K562 (cell line): ENCODE measurements around the gene CLCA1. TPM values are rescaled to one million over a fixed set of nuclear protein-coding genes. Genes with fewer than 3 reads are reported as not detected.

Source experiments
- ATAC-seq: fragments of 200-7000 bp; cut with Tn5 transposase; 3 replicates; pipeline ENCODE4 v1.9.1; 2020; ENCODE audit warnings: moderate library complexity
- BruUV-seq: library from RNA; stranded (reverse); fragments of 400-500 nt; replicated peaks from 2 replicates; lab custom pipeline; 2021; lab: Mats Ljungman, UMichigan
- CTCF ChIA-PET: fragments of 300-600 bp; formaldehyde crosslinking; extraction: SDS; loops from one replicate; lab custom pipeline; 2021; ENCODE audit warnings: low intra/inter-chr PET ratio; lab: Yijun Ruan, JAX
- POLR2A ChIA-PET: fragments of 300-600, 350-650 bp; sonication (Branson Sonifier 250); formaldehyde crosslinking; extraction: SDS; loops from one replicate; lab custom pipeline; 2021; ENCODE audit warnings: antibody characterized with exemption, inconsistent platforms; lab: Yijun Ruan, JAX
- DNase-seq, 4 experiments: peaks; one replicate each; pipeline versions ENCODE4 v3.0.0 to v3.0.0-alpha.2; 2011 to 2018; ENCODE audit warnings: low spot score in 3 of 4, mixed read lengths in 3 of 4; ENCODE audit errors: extremely low read depth in 1 of 4
- FAIRE-seq: peaks from 2 replicates; lab custom pipeline; 2011; peaks lifted over from hg19 to GRCh38; lab: Jason Lieb, UNC
- H2AFZ ChIP-seq: 2 replicates; pipeline ENCODE4 v1.6.0; 2011; ENCODE audit warnings: low read depth, low read length, control low read depth, inconsistent platforms
- H3K27ac ChIP-seq: fragments of 200-600 bp; 3 replicates; pipeline ENCODE4 v1.8.0; 2011; ENCODE audit warnings: low read depth, mild to moderate bottlenecking, control low read depth, inconsistent platforms, low read length, moderate library complexity, mixed read lengths; ENCODE audit errors: extremely low read depth
- H3K27me3 ChIP-seq, 2 experiments: fragments of 300-600 bp in 1 of 2; 2 replicates in 1 of 2; 3 replicates in 1 of 2; pipeline versions ENCODE4 v1.6.0 to v1.8.0; 2011; ENCODE audit warnings: inconsistent platforms in 2 of 2, low read length in 2 of 2, mild to moderate bottlenecking in 1 of 2, mixed read lengths in 1 of 2, moderate library complexity in 1 of 2; ENCODE audit not compliant: control insufficient read depth in 2 of 2, insufficient read depth in 2 of 2
- H3K36me3 ChIP-seq: fragments of 300-600 bp; 3 replicates; pipeline ENCODE4 v1.8.0; 2011; ENCODE audit warnings: mild to moderate bottlenecking, low read length, inconsistent platforms; ENCODE audit not compliant: control insufficient read depth, insufficient read depth
- H3K4me1 ChIP-seq, 2 experiments: fragments of 200-600 bp in 1 of 2; replicated peaks in 1 of 2; 2 replicates in 1 of 2; 3 replicates in 1 of 2; pipeline versions ENCODE4 v1.5.1 to v1.8.0; 2011; ENCODE audit warnings: inconsistent platforms in 2 of 2, low read length in 2 of 2, mild to moderate bottlenecking in 1 of 2, mixed read lengths in 1 of 2, moderate library complexity in 1 of 2; ENCODE audit not compliant: control insufficient read depth in 2 of 2, insufficient read depth in 2 of 2
- H3K4me2 ChIP-seq: 2 replicates; pipeline ENCODE4 v1.6.1; 2011; ENCODE audit warnings: low read length, control low read depth, inconsistent platforms, mixed read lengths; ENCODE audit not compliant: insufficient read depth
- H3K4me3 ChIP-seq: fragments of 200-600 bp; sonication (generic), shearing (Covaris generic); 2 replicates; pipeline ENCODE4 v1.5.1; 2016; ENCODE audit warnings: control low read depth, inconsistent platforms
- H3K79me2 ChIP-seq: fragments of 200-600 bp; 3 replicates; pipeline ENCODE4 v1.8.0; 2011; ENCODE audit warnings: low read length, inconsistent platforms; ENCODE audit not compliant: control insufficient read depth, insufficient read depth
- H3K9ac ChIP-seq, 2 experiments: 2 replicates each; pipeline versions ENCODE4 v1.6.0 to v1.6.1; 2011; ENCODE audit warnings: low read depth in 2 of 2, low read length in 2 of 2, control low read depth in 1 of 2, inconsistent platforms in 1 of 2, mild to moderate bottlenecking in 1 of 2, mixed read lengths in 1 of 2; ENCODE audit not compliant: insufficient read depth in 1 of 2
- H3K9me1 ChIP-seq: one replicate; pipeline ENCODE4 v1.6.0; 2011; ENCODE audit warnings: inconsistent platforms, mild to moderate bottlenecking, low read length, moderate library complexity; ENCODE audit not compliant: control insufficient read depth, insufficient read depth
- H3K9me3 ChIP-seq: replicated peaks from 2 replicates; pipeline ENCODE4 v1.5.1; 2011; ENCODE audit warnings: low read depth, low read length, inconsistent platforms; ENCODE audit not compliant: control insufficient read depth, insufficient read depth
- H4K20me1 ChIP-seq: replicated peaks from 2 replicates; pipeline ENCODE4 v1.6.1; 2011; ENCODE audit warnings: low read length, inconsistent platforms, mixed read lengths; ENCODE audit not compliant: control insufficient read depth, insufficient read depth
- CSDE1 ChIP-seq, 2 experiments: fragments of 450-650 bp; IDR thresholded peaks; 2 replicates each; pipeline ENCODE4 v1.6.1; 2016; ENCODE audit warnings: mild to moderate bottlenecking in 1 of 2
- EGR1 ChIP-seq: fragments of 450-650 bp; conservative IDR thresholded peaks from 2 replicates; pipeline ENCODE4 v1.6.1; 2017; ENCODE audit warnings: mild to moderate bottlenecking
- GTF2B ChIP-seq: IDR thresholded peaks from 2 replicates; pipeline ENCODE4 v1.6.1; 2011; ENCODE audit not compliant: insufficient read length; ENCODE audit errors: extremely low read depth
- HNRNPLL ChIP-seq: fragments of 200-400 bp; formaldehyde crosslinking; IDR thresholded peaks from 2 replicates; pipeline ENCODE4 v1.6.1; 2017; ENCODE audit warnings: low read length, low read depth, mild to moderate bottlenecking; ENCODE audit not compliant: poor library complexity, severe bottlenecking
- NFRKB ChIP-seq: fragments of 450-650 bp; IDR thresholded peaks from 2 replicates; pipeline ENCODE4 v1.6.1; 2016; ENCODE audit warnings: low read depth
- NR2C2 ChIP-seq, 2 experiments: fragments of 200-800 bp in 1 of 2; sonication (Bioruptor generic) in 1 of 2; sonication (generic) in 1 of 2; formaldehyde crosslinking in 1 of 2; IDR thresholded peaks; 2 replicates each; pipeline versions ENCODE4 v1.6.1 to v1.8.0; 2016 to 2022; ENCODE audit warnings: mild to moderate bottlenecking in 1 of 2, missing compliant biosample characterization in 1 of 2, missing genetic modification characterization in 1 of 2, missing genetic modification reagents in 1 of 2
- PBX2 ChIP-seq, 2 experiments: IDR thresholded peaks in 1 of 2; conservative IDR thresholded peaks in 1 of 2; 2 replicates each; pipeline ENCODE4 v1.6.1; 2016; ENCODE audit warnings: low read depth in 2 of 2, mild to moderate bottlenecking in 1 of 2, missing compliant biosample characterization in 1 of 2, missing genetic modification characterization in 1 of 2, moderate library complexity in 1 of 2
- RFX5 ChIP-seq: IDR thresholded peaks from 2 replicates; pipeline ENCODE4 v1.6.1; 2011; ENCODE audit warnings: low read depth, mild to moderate bottlenecking, improper control_type of control experiment, low read length
- SMAD3 ChIP-seq: fragments of 450-650 bp; formaldehyde crosslinking; conservative IDR thresholded peaks from 2 replicates; pipeline ENCODE4 v1.4.0; 2020; ENCODE audit warnings: mild to moderate bottlenecking
- SMARCE1 ChIP-seq: fragments of 450-650 bp; IDR thresholded peaks from 2 replicates; pipeline ENCODE4 v1.7.1; 2016; ENCODE audit warnings: mild to moderate bottlenecking
- SREBF1 ChIP-seq: fragments of 150-350 bp; IDR thresholded peaks from 2 replicates; pipeline ENCODE4 v1.6.1; 2014; ENCODE audit warnings: antibody characterized with exemption, low read depth, low read length, borderline replicate concordance
- ZNF175 ChIP-seq: fragments of 200-800 bp; sonication (Bioruptor generic); IDR thresholded peaks from 2 replicates; pipeline ENCODE4 v1.6.1; 2016; ENCODE audit warnings: low read depth, mild to moderate bottlenecking, missing genetic modification characterization, missing compliant biosample characterization
- WGBS: fragments of 100-300 bp; shearing (Covaris generic); methylation state at CpG from one replicate; pipeline ENCODE4 v1.1.6; 2016; ENCODE audit warnings: low coverage, mixed read lengths; ENCODE audit not compliant: insufficient coverage; ENCODE audit errors: missing lambda C conversion rate; 5-methylcytosine and 5-hydroxymethylcytosine counted together
- in situ Hi-C: fragments of 300-500 bp; cut with MboI; formaldehyde crosslinking; loops from 4 replicates; pipeline ENCODE4 v1.15.0; 2018; ENCODE audit warnings: inconsistent platforms, mixed read lengths
- intact Hi-C: fragments of 100-400 bp; cut with micrococcal nuclease; formaldehyde crosslinking; loops from 2 replicates; pipeline ENCODE4 v1.14.2; 2022
- polyA plus RNA-seq, 8 experiments: library from polyadenylated mRNA; depleted of rRNA in 4 of 8; stranded (reverse) in 5 of 8; unstranded in 3 of 8; fragments of >200 nt; fragmentation: Nextera tagmentation in 2 of 8; fragmentation: Illumina TruSeq in 1 of 8; extraction: Ambion mirVana in 2 of 8; extraction: Trizol in 1 of 8; gene quantifications; 2 replicates each; pipeline versions ENCODE4 v1.2.1 to v1.2.3, GENCODE V29; 2011 to 2014; ENCODE audit warnings: inconsistent platforms in 1 of 8, missing spikeins in 1 of 8
- total RNA-seq, 7 experiments: library from RNA; depleted of rRNA in 6 of 7; stranded (reverse); fragments of >200 nt in 6 of 7; fragmentation: Illumina TruSeq in 2 of 7; extraction: Trizol in 2 of 7; gene quantifications; 2 replicates each; pipeline versions ENCODE4 v1.2.1 to v1.2.3, GENCODE V29; 2011 to 2021; ENCODE audit warnings: low replicate concordance in 1 of 7

The CLCA1 gene
- total and polyA plus RNA-seq, 9 of the 15 experiments (the other 6 are each of a cell fraction or from before 2014, with no cell fraction given): 0.03 to 0.08 (median 0.04) TPM; not detected in 6

- no peak for TF ChIP-seq HNRNPLL
- no peak for TF ChIP-seq SREBF1
- TF ChIP-seq CSDE1 (IDR thresholded peaks at IDR 0.05): no peak
- TF ChIP-seq SMARCE1: no peak
- TF ChIP-seq NR2C2 (CRISPR knock-in tag; IDR thresholded peaks at IDR 0.05): no peak
- no peak for TF ChIP-seq NR2C2 (tag; IDR thresholded peaks at IDR 0.05)
- no peak for TF ChIP-seq SMAD3
- TF ChIP-seq EGR1: no peak
- no peaks in the 10 kb centered on the region; a peak in 1 of 5 replicates for H3K4me1 ChIP-seq
- ATAC-seq (no peak), FAIRE-seq (no peak), DNase-seq (no peak)
- intact Hi-C loops: no loop called here
- H2AFZ ChIP-seq: peak overlapping the region; percentile 53
- no peak overlapping the region for H3K4me3 ChIP-seq
- no peaks in the 10 kb centered on the region for H4K20me1 ChIP-seq
- no peaks in the 10 kb centered on the region for H3K9me1 ChIP-seq
- peaks cover 0 to 3% of the 10 kb centered on the region in 2 experiments; a peak in 1 of 5 replicates for H3K27me3 ChIP-seq
- H3K4me2 ChIP-seq: no peak overlapping the region
- POLR2A ChIA-PET: no interaction called here
- H3K79me2 ChIP-seq: no peaks in the 10 kb centered on the region
- in situ Hi-C loops: no loop called here
- 40% methylated on average over 4 of the region's 4 CpGs for WGBS
- H3K27ac ChIP-seq: no peak overlapping the region
- H3K36me3 ChIP-seq: no peaks in the 10 kb centered on the region
- CTCF ChIA-PET: no interaction called here
- no peaks in the 10 kb centered on the region for H3K9me3 ChIP-seq
- no TSS peak for BruUV-seq
- no peak overlapping the region for H3K9ac ChIP-seq
Measured at GRCh38 chr1:86477256-86477655, 8.5 kb downstream of the CLCA1 start.

GRCh38 chr1:86477682-86478081 lies 9.0 kb downstream of the CLCA1 start:
- Histone ChIP-seq H3K4me3 (no peak overlapping the region), H3K36me3 (no peaks in the 10 kb centered on the region), H3K9me1 (no peaks in the 10 kb centered on the region), H3K4me1 (no peaks in the 10 kb centered on the region; a peak in 1 of 5 replicates), H3K27ac (no peak overlapping the region), H3K4me2 (no peak overlapping the region), H3K79me2 (no peaks in the 10 kb centered on the region), H3K27me3 (peaks cover 0 to 3% of the 10 kb centered on the region in 2 experiments; a peak in 1 of 5 replicates), H2AFZ (no peak overlapping the region), H3K9ac (no peak overlapping the region), H4K20me1 (no peaks in the 10 kb centered on the region), H3K9me3 (no peaks in the 10 kb centered on the region)
- FAIRE-seq: no peak
- no peak for DNase-seq
- WGBS: 20% methylated on average over 4 of the region's 4 CpGs
- intact Hi-C loops (no loop called here), in situ Hi-C loops (no loop called here)
- ATAC-seq: no peak
- ChIA-PET POLR2A (no interaction called here), CTCF (no interaction called here)
- BruUV-seq: no TSS peak
- TF ChIP-seq RFX5 (no peak), ZNF175 (CRISPR knock-in tag) (no peak), GTF2B (no peak), NFRKB (no peak), PBX2 (CRISPR knock-in tag; IDR thresholded peaks at IDR 0.05; ENCODE audit: low read depth) (no peak), PBX2 (tag; conservative IDR thresholded peaks at IDR 0.05; ENCODE audit: low read depth) (no peak)
